Panc1 (cell line): Measurements from ENCODE around the gene INTS6L. TPM values are rescaled to one million over a fixed set of nuclear protein-coding genes. Genes with fewer than 3 reads are reported as not detected.

Source experiments
- ATAC-seq: fragments of 200-7000 bp; cut with Tn5 transposase; 2 replicates; pipeline ENCODE4 v1.9.1; 2020; ENCODE audit warnings: mild to moderate bottlenecking, moderate library complexity
- BruUV-seq: library from RNA; stranded (reverse); fragments of 400-500 nt; replicated peaks from 2 replicates; lab custom pipeline; 2021; lab: Mats Ljungman, UMichigan
- CTCF ChIA-PET: fragments of 300-600 bp; sonication (Branson Sonifier 250); formaldehyde crosslinking; loops from one replicate; lab custom pipeline; 2022; ENCODE audit warnings: antibody characterized with exemption; lab: Charles Lee
- POLR2A ChIA-PET: fragments of 300-600 bp; sonication (Branson Sonifier 250); formaldehyde crosslinking; loops from one replicate; lab custom pipeline; 2022; ENCODE audit warnings: antibody characterized with exemption; lab: Charles Lee
- DNase-seq: peaks from one replicate; pipeline ENCODE4 v3.0.0-alpha.2; 2010; ENCODE audit warnings: low read depth, low spot score
- H3K27ac ChIP-seq: 2 replicates; pipeline ENCODE4 v1.5.1; 2011; ENCODE audit warnings: mild to moderate bottlenecking, low read length, inconsistent platforms
- H3K27me3 ChIP-seq: fragments of 200-500 bp; sonication (Bioruptor generic); 2 replicates; pipeline ENCODE4 v1.6.0; 2014; ENCODE audit warnings: low read length, inconsistent platforms; ENCODE audit not compliant: control insufficient read depth, insufficient read depth
- H3K36me3 ChIP-seq: fragments of 200-500 bp; sonication (Bioruptor generic); 2 replicates; pipeline ENCODE4 v1.5.1; 2014; ENCODE audit warnings: inconsistent platforms, mild to moderate bottlenecking, low read length, moderate library complexity; ENCODE audit not compliant: control insufficient read depth, insufficient read depth
- H3K4me1 ChIP-seq: 2 replicates; pipeline ENCODE4 v1.5.1; 2011; ENCODE audit warnings: inconsistent platforms, mild to moderate bottlenecking, low read length, moderate library complexity; ENCODE audit not compliant: control insufficient read depth, insufficient read depth
- H3K4me3 ChIP-seq, 2 experiments: 2 replicates each; pipeline ENCODE4 v1.5.1; 2011 to 2012; ENCODE audit warnings: low read depth in 2 of 2, low read length in 2 of 2, mild to moderate bottlenecking in 2 of 2, inconsistent platforms in 1 of 2, moderate library complexity in 1 of 2
- H3K9me3 ChIP-seq: fragments of 200-500 bp; sonication (Bioruptor generic); 2 replicates; pipeline ENCODE4 v1.5.1; 2014; ENCODE audit warnings: low read depth, mild to moderate bottlenecking, inconsistent platforms, low read length, moderate library complexity; ENCODE audit not compliant: control insufficient read depth, insufficient read depth
- CTCF ChIP-seq: fragments of 450-650 bp; IDR thresholded peaks from 2 replicates; pipeline ENCODE4 v1.5.1; 2017; ENCODE audit warnings: mild to moderate bottlenecking
- POLR2AphosphoS5 ChIP-seq: IDR thresholded peaks from 2 replicates; pipeline ENCODE4 v1.6.1; 2012; ENCODE audit warnings: mild to moderate bottlenecking, low read depth, low read length, moderate library complexity
- REST ChIP-seq, 2 experiments: IDR thresholded peaks; 2 replicates each; pipeline ENCODE4 v1.6.1; 2011 to 2012; ENCODE audit warnings: low read depth in 2 of 2, control low read depth in 1 of 2, low read length in 1 of 2, mild to moderate bottlenecking in 1 of 2, moderate library complexity in 1 of 2; ENCODE audit not compliant: insufficient read depth in 1 of 2
- SIN3A ChIP-seq: IDR thresholded peaks from 2 replicates; pipeline ENCODE4 v1.6.1; 2012; ENCODE audit warnings: low read depth, mild to moderate bottlenecking, low read length, moderate library complexity, borderline replicate concordance; ENCODE audit not compliant: insufficient read depth
- TCF7L2 ChIP-seq: IDR thresholded peaks from 2 replicates; pipeline ENCODE4 v1.6.1; 2011; ENCODE audit warnings: mild to moderate bottlenecking, low read depth, low read length, inconsistent platforms
- in situ Hi-C: cut with HindIII; loops from 2 replicates; pipeline ENCODE4 v1.10.0; 2016; ENCODE audit warnings: low sequenced_read_pairs, low pct_unique_long_range_greater_than_20kb
- intact Hi-C: fragments of 100-400 bp; cut with micrococcal nuclease; formaldehyde crosslinking; loops from one replicate; pipeline ENCODE4 v1.10.0; 2022; ENCODE audit not compliant: unreplicated experiment
- total RNA-seq: library from RNA; stranded (reverse); gene quantifications from one replicate; pipeline ENCODE4 v1.2.1, GENCODE V29; 2021; ENCODE audit not compliant: unreplicated experiment

The INTS6L gene
- total RNA-seq, 1 experiment from 2014 or later, result 19.6 TPM

GRCh38 chrX:135497736-135498135 is 22.7 kb upstream of the INTS6L start:
- in situ Hi-C loops (no loop called here), intact Hi-C loops (loop anchor here (10.0 kb wide), 1 partner anchor 57 kb away; no protein-coding TSS in a partner anchor)
- peaks cover 2% of the 10 kb centered on the region for H3K27me3 ChIP-seq
- BruUV-seq, result no TSS peak
- ChIA-PET CTCF (no interaction called here), POLR2A (no interaction called here)
- DNase-seq (no peak), ATAC-seq (no peak)
- H3K4me1 ChIP-seq, result no peaks in the 10 kb centered on the region
- H3K27ac ChIP-seq, result no peak overlapping the region
- no peak overlapping the region for H3K4me3 ChIP-seq
- no peaks in the 10 kb centered on the region for H3K9me3 ChIP-seq
- H3K36me3 ChIP-seq, result no peaks in the 10 kb centered on the region
- TF ChIP-seq REST (IDR thresholded peaks at IDR 0.05; ENCODE audit: insufficient read depth in 1 of 2, low read depth in 2 of 2, low read length in 1 of 2), result no peak
- TF ChIP-seq SIN3A, result no peak
- no peak for TF ChIP-seq TCF7L2
- TF ChIP-seq POLR2AphosphoS5, result no peak
- no peak; the same call in 1 of the 2 replicates for TF ChIP-seq CTCF

GRCh38 chrX:135498236-135498635 is 22.2 kb upstream of the INTS6L start:
- no peaks in the 10 kb centered on the region for H3K9me3 ChIP-seq
- ChIA-PET POLR2A (no interaction called here), CTCF (no interaction called here)
- ATAC-seq, result no peak
- intact Hi-C loops (loop anchor here (10.0 kb wide), 1 partner anchor 57 kb away; no protein-coding TSS in a partner anchor), in situ Hi-C loops (no loop called here)
- peaks cover 5% of the 10 kb centered on the region for H3K27me3 ChIP-seq
- DNase-seq, result no peak
- no TSS peak for BruUV-seq
- no peak overlapping the region for H3K4me3 ChIP-seq
- no peak overlapping the region for H3K27ac ChIP-seq
- H3K36me3 ChIP-seq, result no peaks in the 10 kb centered on the region
- H3K4me1 ChIP-seq, result no peaks in the 10 kb centered on the region
- no peak for TF ChIP-seq POLR2AphosphoS5
- no peak for TF ChIP-seq CTCF
- TF ChIP-seq REST (IDR thresholded peaks at IDR 0.05; ENCODE audit: insufficient read depth in 1 of 2, low read depth in 2 of 2, low read length in 1 of 2), result no peak
- no peak for TF ChIP-seq SIN3A
- TF ChIP-seq TCF7L2, result no peak
